ENCODE measurements around the gene RBKS. TPM values are rescaled to one million over a fixed set of nuclear protein-coding genes. Genes with fewer than 3 reads are reported as not detected.

The RBKS gene
- total and polyA plus RNA-seq, 2 of the 13 experiments (the other 11 are each of a cell fraction or from before 2014, with no cell fraction given) = 7.7 to 8.3 TPM

- TF ChIP-seq MXI1 (IDR thresholded peaks at IDR 0.05; ENCODE audit: borderline replicate concordance, low read depth, low read length) (peak; percentile 32; the same call in 1 of the 3 replicates), SPEN (CRISPR knock-in tag; IDR thresholded peaks at IDR 0.05; ENCODE audit: low read depth) (peak; percentile 11; the same call in 1 of the 2 replicates), ZNF589 (CRISPR knock-in tag; conservative IDR thresholded peaks at IDR 0.05) (no peak), NKX3-1 (CRISPR knock-in tag; IDR thresholded peaks at IDR 0.05) (peak; percentile 60; the same call in 1 of the 2 replicates), ZNF552 (CRISPR knock-in tag; IDR thresholded peaks at IDR 0.05; ENCODE audit: borderline replicate concordance) (0 out of 2 replicates have a peak, but pooled peaks have one; percentile 11), TBL1XR1 (IDR thresholded peaks at IDR 0.05; ENCODE audit: borderline replicate concordance, low read length, partially characterized antibody) (peak; percentile 96), ARID5B (CRISPR knock-in tag; IDR thresholded peaks at IDR 0.05) (peak; percentile 100), ZNF557 (CRISPR knock-in tag; IDR thresholded peaks at IDR 0.05) (0 out of 2 replicates have a peak, but pooled peaks have one; percentile 36), RFX5 (IDR thresholded peaks at IDR 0.05; ENCODE audit: low read depth, low read length) (no peak), HHEX (CRISPR knock-in tag; IDR thresholded peaks at IDR 0.05) (peak; percentile 76), NONO (IDR thresholded peaks at IDR 0.05) (no peak), NONO (CRISPR knock-in tag; conservative IDR thresholded peaks at IDR 0.05) (peak; percentile 71), ZNF335 (CRISPR knock-in tag; IDR thresholded peaks at IDR 0.05) (peak; percentile 39; the same call in 1 of the 2 replicates), KDM1A (CRISPR knock-in tag; IDR thresholded peaks at IDR 0.05) (peak; percentile 80), YEATS4 (CRISPR knock-in tag; IDR thresholded peaks at IDR 0.05; ENCODE audit: borderline replicate concordance) (0 out of 2 replicates have a peak, but pooled peaks have one; percentile 48), NR2C2 (CRISPR knock-in tag; IDR thresholded peaks at IDR 0.05; ENCODE audit: borderline replicate concordance) (peak; percentile 97), ARNTL (CRISPR knock-in tag; IDR thresholded peaks at IDR 0.05) (peak; percentile 55; the same call in 1 of the 2 replicates), KDM6A (CRISPR knock-in tag; IDR thresholded peaks at IDR 0.05; ENCODE audit: low read depth) (peak; percentile 94), ZBTB39 (CRISPR knock-in tag; IDR thresholded peaks at IDR 0.05) (peak; percentile 99)
- TF ChIP-seq, protein P1, sequence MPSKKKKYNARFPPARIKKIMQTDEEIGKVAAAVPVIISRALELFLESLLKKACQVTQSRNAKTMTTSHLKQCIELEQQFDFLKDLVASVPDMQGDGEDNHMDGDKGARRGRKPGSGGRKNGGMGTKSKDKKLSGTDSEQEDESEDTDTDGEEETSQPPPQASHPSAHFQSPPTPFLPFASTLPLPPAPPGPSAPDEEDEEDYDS (CRISPR knock-in tag; IDR thresholded peaks at IDR 0.05) = peak; percentile 49; the same call in 1 of the 2 replicates
- TF ChIP-seq, protein P2, sequence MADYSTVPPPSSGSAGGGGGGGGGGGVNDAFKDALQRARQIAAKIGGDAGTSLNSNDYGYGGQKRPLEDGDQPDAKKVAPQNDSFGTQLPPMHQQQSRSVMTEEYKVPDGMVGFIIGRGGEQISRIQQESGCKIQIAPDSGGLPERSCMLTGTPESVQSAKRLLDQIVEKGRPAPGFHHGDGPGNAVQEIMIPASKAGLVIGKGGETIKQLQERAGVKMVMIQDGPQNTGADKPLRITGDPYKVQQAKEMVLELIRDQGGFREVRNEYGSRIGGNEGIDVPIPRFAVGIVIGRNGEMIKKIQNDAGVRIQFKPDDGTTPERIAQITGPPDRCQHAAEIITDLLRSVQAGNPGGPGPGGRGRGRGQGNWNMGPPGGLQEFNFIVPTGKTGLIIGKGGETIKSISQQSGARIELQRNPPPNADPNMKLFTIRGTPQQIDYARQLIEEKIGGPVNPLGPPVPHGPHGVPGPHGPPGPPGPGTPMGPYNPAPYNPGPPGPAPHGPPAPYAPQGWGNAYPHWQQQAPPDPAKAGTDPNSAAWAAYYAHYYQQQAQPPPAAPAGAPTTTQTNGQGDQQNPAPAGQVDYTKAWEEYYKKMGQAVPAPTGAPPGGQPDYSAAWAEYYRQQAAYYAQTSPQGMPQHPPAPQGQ (CRISPR knock-in tag; IDR thresholded peaks at IDR 0.05; ENCODE audit: borderline replicate concordance) = no peak
Measured at GRCh38 chr2:27762951-27763906, 127.0 kb downstream of the RBKS start (continued).

Measured in HepG2 (cell line).